DMS53 treated with DMSO at 0.1 percent for 48 hours (cell line): ENCODE results near the gene CTIF.
"Not testable (repeated sequence)": the region's sequence is repeated elsewhere in the genome, so short reads cannot be mapped to it uniquely, and the experiment has no call there.

Experiments used
- DNase-seq: peaks from one replicate; lab custom pipeline; 2025; ENCODE audit not compliant: unreplicated experiment; lab: John Stamatoyannopoulos, UW

The CTIF gene

GRCh38 chr18:48700446-48700845 is 161.6 kb downstream of the CTIF start:
- DNase-seq = no peak

GRCh38 chr18:48702346-48703027 is 163.7 kb downstream of the CTIF start:
- DNase-seq = no peak

- no peak for DNase-seq
These were observed 164.2 kb downstream of the CTIF start for GRCh38 chr18:48703028-48703386.

DNA sequence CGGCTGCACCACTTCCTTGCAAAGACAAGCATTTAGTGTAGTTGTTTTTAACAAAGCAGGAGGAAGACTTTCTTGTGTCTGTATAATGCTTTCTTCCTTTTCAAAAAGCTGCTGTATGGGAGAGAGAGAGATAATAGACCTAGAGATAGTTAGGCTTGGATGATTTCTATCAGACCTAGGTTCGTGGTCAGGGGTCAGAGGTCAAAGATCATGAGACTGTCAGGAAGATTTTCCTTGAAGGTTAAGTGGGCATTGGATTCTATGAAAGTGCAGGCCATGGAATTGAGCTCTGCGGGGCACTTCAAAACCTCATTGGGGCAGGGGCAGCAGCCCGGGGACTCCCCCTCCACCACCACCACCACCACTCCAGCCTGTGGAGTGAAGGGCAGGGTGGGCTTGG is 164.6 kb downstream of the CTIF start:
- DNase-seq = no peak

- no peak for DNase-seq
These were observed 166.2 kb downstream of the CTIF start for GRCh38 chr18:48705043-48705442.

DNA sequence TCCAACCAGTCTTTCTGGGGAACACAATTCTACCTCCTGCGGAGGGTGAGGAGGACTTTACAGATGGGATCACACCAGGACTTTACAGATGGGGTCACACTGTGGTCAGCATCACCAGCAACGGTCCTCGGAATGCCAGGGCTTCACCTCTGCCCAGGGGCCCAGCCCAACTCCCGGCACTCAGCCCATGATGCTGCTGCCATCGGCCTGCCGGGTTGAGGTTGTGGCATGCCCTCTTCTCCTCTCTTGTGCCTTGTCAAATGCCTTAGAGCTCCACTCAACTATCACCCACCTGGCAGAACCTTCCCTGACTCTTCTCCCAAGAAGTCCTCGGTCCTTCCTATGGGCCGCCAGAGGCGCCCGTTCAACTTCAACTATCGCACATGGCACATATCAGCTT is 166.7 kb downstream of the CTIF start:
- no peak for DNase-seq

GRCh38 chr18:48706731-48707130 is 167.9 kb downstream of the CTIF start:
- DNase-seq = no peak

DNA sequence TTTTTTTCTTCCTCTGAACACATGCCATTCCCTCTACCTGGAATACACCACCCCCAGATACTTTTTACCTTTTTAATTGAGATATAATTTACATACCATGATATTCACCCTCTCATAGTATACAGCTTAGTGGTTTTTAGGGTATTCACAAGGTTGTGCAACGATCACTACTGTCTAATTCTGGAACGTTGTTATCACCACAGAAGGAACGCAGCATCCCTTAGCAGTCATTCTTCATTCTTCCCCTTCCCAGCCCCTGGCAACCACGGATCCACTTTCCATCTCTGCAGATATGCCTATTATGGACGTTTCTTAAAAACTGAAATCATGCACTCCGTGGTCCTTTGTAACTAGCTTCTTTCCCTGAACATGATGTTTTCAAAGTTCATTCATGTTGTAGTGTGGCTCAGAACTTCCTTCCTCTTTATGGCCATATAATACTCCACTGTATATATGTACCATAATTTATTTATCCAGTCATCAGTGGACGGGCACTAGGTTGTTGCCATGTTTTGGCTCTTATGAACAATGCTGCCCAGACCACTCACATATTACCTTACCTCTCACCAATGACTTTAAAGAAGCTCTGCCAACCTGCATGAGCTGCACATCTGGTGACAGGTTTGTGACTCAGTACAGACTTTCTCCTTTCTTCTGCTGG is 168.9 kb downstream of the CTIF start:
- no peak for DNase-seq

DNA sequence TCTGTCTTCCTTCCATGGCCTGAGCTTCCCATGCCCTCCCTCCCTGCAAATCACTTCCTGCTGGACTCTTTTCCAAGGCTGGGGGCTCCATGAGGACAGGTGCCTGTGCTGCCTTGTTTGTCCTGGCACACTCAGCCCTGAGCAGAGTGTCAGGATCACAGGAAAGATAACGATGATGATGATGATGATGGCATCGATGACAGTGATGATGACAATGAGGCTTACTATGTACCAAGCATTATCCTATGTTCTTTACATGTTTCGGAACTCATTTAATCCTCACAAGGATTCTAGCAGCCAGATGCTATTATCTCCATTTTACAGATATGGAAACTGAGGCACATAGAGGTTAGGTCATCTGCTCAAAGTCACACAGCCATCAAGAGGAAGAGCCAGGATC is 170.0 kb downstream of the CTIF start:
- DNase-seq = no peak

- no peak for DNase-seq
These were observed 170.7 kb downstream of the CTIF start for GRCh38 chr18:48709371-48710062.

DNA sequence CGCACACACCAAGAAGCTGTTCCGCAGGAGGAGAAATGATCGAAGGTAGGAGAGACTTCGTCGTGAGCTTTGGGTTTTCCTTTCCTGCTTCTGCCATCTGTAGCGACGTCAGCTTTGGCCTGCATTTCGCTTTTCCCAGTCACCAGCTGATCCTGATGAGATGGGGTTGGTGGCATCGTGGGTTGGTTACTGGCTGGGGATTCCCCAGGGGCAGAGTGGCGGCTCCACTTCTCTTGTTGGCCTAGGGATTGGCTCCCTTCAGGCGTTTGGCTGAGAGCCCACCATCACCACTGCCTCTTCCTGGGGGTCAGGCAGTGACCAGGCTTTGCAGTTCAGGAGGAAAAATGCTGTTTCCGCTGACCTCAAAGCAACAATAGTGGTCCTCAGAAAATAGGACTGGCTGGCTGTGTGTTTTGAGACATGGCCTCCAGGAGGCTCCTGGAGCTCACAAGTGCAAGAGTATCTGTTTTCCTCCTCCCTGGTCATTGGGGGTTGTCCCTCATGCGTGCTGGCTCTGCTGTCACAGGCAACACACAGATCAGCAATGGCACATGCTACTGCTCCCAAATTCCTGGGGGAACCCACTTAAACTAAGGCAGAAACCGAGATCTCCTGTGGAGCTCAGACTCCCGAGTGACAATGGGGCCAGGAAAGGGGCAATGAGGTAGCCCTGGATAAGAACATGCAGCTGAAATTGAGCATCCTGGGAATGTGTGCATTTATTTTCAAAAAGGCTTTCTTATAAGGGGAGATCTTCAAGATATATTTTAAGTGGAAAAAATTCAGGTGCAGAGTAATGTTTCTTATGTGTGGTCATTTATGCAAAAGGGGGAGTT is 173.0 kb downstream of the CTIF start:
- no peak for DNase-seq

GRCh38 chr18:48713309-48713708 is 174.5 kb downstream of the CTIF start:
- no peak for DNase-seq

- DNase-seq = no peak
These were observed 176.0 kb downstream of the CTIF start for GRCh38 chr18:48714873-48715272.

- DNase-seq = no peak
These were observed 177.0 kb downstream of the CTIF start for GRCh38 chr18:48715711-48716361.

DNA sequence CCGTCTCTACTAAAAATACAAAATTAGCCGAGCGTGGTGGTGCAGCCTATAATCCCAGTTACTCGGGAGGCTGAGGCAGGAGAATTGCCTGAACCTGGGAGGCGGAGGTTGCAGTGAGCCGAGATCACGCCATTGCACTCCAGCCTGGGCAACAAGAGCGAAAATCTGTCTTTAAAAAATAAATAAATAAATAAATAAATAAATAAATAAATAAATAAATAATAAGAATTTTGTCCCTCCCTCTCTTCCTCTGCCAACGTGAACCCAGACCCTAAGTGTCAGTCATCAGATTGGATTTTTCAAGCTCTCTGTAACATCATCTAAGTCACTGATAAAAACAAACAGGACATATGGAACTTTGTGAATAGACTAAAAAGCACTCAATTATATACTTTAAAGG is 178.4 kb downstream of the CTIF start:
- not testable (repeated sequence) for DNase-seq

DNA sequence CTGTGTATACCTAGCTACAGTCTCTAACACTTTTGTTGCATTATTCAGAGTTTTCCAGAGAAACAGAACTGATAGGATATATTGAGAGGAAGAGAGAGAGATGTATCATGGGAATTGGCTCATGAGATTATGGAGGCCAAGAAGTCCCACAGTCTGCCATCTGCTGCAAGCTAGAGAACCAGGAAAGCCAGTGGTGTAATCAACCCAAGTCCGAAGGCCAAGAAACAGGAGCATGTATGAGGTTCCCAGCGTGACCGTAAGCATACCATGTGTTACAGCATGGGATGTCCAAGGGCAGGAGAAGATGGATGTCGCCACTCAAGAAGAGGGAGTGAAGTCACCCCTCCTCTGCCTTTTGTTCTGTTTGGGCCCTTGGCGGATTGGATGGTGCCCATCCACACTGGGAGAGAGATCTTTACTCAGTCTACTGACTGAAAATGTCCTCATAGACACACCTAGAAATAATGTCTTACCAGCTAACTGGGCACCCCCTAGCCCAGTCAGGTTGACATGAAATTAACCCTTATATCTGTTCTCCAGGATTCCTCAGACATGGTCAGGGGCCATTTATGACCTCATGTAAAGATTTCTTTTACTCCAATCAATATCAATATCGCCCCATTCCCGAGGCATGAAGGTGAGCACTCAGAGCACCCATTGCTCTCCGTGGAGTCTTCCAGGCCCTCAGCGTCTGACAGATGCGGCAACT is 179.6 kb downstream of the CTIF start:
- DNase-seq = no peak

GRCh38 chr18:48719388-48719787 is 180.6 kb downstream of the CTIF start:
- DNase-seq = no peak

GRCh38 chr18:48719974-48720654 is 181.3 kb downstream of the CTIF start:
- DNase-seq = no peak

DNA sequence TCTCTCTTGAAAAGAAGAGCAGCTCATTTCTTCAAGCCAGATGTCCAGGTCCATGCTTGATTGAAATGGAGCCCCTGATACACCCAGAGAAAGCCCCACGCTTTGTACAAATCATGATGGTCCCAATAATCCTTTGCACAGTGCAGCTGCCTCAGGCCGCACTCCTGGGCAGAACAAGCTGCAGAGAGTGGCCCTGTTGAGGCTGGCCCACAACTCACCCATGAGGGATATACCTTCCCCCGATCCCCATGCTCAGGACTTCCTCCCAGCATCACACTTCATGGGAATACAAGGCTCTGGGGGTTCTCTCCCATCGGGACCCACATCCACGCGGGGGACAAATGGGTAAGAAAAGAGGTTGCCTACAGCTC is 181.8 kb downstream of the CTIF start:
- no peak for DNase-seq

DNA sequence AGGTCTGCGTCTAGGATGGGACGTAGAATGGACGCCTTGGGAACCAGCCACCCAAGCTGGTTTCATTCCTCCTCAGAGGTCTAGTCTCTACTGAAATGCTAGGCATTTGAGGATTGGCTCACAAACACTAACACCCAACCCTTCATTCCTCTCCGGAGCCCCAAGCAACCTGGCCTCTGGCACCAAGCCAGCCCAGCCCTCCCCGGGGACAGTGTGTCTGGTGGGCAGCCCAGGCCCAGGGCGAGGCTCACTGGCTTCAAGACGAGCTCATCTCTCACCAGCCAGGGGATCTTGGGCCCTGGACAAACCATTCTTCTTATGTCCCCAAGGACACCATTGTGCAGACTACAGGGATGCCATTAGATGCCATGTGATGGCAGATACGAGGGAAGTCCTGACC is 182.5 kb downstream of the CTIF start:
- no peak for DNase-seq
